Natural killer cell (primary cell): Measurements from ENCODE around the gene CNDP2. TPM values are rescaled to one million over a fixed set of nuclear protein-coding genes. Genes with fewer than 3 reads are reported as not detected.
"Not testable (repeated sequence)": the region's sequence is repeated elsewhere in the genome, so short reads cannot be mapped to it uniquely, and the experiment has no call there.

Experiments used
- ATAC-seq, 3 donors: fragments of 150-1000 bp in 2 of 3; fragments of 200-7000 bp in 1 of 3; cut with Tn5 transposase; 1 replicate in 1 of 3; 2 replicates in 2 of 3; pipeline ENCODE4 v1.10.0; 2021; ENCODE audit warnings: mild to moderate bottlenecking in 2 of 3, moderate library complexity in 2 of 3
- DNase-seq, 2 donors: peaks; one replicate each; pipeline versions ENCODE4 v3.0.0 to v3.0.0-alpha.2; 2013 to 2021; ENCODE audit warnings: mixed read lengths in 1 of 2
- H3K27ac ChIP-seq: one replicate; pipeline ENCODE4 v1.5.1; 2013; ENCODE audit warnings: mild to moderate bottlenecking, low read length
- H3K27me3 ChIP-seq: one replicate; pipeline ENCODE4 v1.6.1; 2013; ENCODE audit warnings: low read length; ENCODE audit not compliant: control insufficient read depth, insufficient read depth
- H3K36me3 ChIP-seq: one replicate; pipeline ENCODE4 v1.6.1; 2013; ENCODE audit warnings: low read length; ENCODE audit not compliant: control insufficient read depth, insufficient read depth
- H3K4me1 ChIP-seq: one replicate; pipeline ENCODE4 v1.6.1; 2013; ENCODE audit warnings: low read length; ENCODE audit not compliant: control insufficient read depth, insufficient read depth
- H3K4me3 ChIP-seq: one replicate; pipeline ENCODE4 v1.5.1; 2013; ENCODE audit warnings: low read length
- H3K9me3 ChIP-seq: one replicate; pipeline ENCODE4 v1.6.1; 2013; ENCODE audit warnings: low read length; ENCODE audit not compliant: control insufficient read depth, insufficient read depth
- H3K27ac Mint-ChIP-seq, 2 donors: one replicate each; pipeline ENCODE4 v1.8.0; 2022; ENCODE audit warnings: mild to moderate bottlenecking in 2 of 2, mixed read lengths in 2 of 2, moderate library complexity in 1 of 2
- H3K27me3 Mint-ChIP-seq, 2 donors: one replicate each; pipeline ENCODE4 v1.8.0; 2022; ENCODE audit warnings: low read depth in 2 of 2, mixed read lengths in 2 of 2
- H3K36me3 Mint-ChIP-seq: one replicate; pipeline ENCODE4 v1.8.0; 2022; ENCODE audit warnings: mixed read lengths
- H3K4me1 Mint-ChIP-seq, 2 donors: one replicate each; pipeline ENCODE4 v1.8.0; 2022; ENCODE audit warnings: mixed read lengths in 2 of 2
- H3K4me3 Mint-ChIP-seq: one replicate; pipeline ENCODE4 v1.8.0; 2022; ENCODE audit warnings: mild to moderate bottlenecking, moderate library complexity, mixed read lengths
- H3K9me3 Mint-ChIP-seq, 2 donors: one replicate each; pipeline ENCODE4 v1.8.0; 2022; ENCODE audit warnings: mixed read lengths in 2 of 2
- CTCF ChIP-seq: fragments of 200-600 bp; IDR thresholded peaks from one replicate; pipeline ENCODE4 v1.8.0; 2022; ENCODE audit warnings: antibody characterized with exemption
- WGBS: methylation state at CpG from one replicate; pipeline ENCODE4 v1.1.7; 2013; ENCODE audit warnings: missing lambda C conversion rate; ENCODE audit not compliant: insufficient coverage; 5-methylcytosine and 5-hydroxymethylcytosine counted together
- intact Hi-C: fragments of 100-400 bp; cut with micrococcal nuclease; formaldehyde crosslinking; loops from one replicate; pipeline ENCODE4 v1.14.2; 2022
- total RNA-seq, 4 donors: library from RNA; stranded (reverse); fragments of 120-200 nt in 1 of 4; gene quantifications; one replicate each; pipeline versions ENCODE4 v1.2.3 to v1.2.4, GENCODE V29; 2013 to 2022

Gene CNDP2
- total RNA-seq, 3 donors from 2014 or later (not counting 1 experiment from before 2014, with no cell fraction given), result 147 to 167 (median 153) TPM

DNA sequence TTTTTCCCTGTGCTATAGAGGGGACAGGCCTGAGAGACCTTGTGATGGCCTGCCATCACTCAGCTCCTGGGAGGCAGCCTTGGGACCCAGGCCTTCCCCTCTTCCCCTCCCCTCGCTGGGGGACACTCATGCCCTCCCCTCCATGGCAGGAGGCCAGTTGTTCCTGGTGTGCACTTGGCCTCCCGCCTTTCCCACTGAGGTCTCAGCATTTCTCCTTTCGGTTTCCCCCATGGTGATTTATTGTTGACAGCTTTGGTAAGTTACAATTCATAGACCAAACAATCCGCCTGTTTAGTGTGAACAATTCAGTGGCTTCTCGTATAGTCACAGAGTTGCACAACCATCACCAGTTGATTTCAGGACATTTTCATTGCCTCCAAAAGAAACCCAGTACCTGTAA lies 27.9 kb downstream of the CNDP2 start:
- H3K4me1 ChIP-seq, result no peaks in the 10 kb centered on the region
- no peak overlapping the region for H3K4me3 ChIP-seq
- H3K27me3 Mint-ChIP-seq, result no peaks in the 10 kb centered on the region
- TF ChIP-seq CTCF, result no peak
- no peaks in the 10 kb centered on the region for H3K9me3 ChIP-seq
- H3K4me1 Mint-ChIP-seq, result peaks cover 0 to 6% of the 10 kb centered on the region in 2 donors
- peaks cover 29% of the 10 kb centered on the region for H3K36me3 ChIP-seq
- no peak overlapping the region for H3K27ac ChIP-seq
- H3K27ac Mint-ChIP-seq, result no peak overlapping the region
- DNase-seq, result no peak
- intact Hi-C loops, result no loop called here
- 20% methylated on average over 5 of the region's 5 CpGs for WGBS
- H3K9me3 Mint-ChIP-seq, result no peaks in the 10 kb centered on the region
- H3K4me3 Mint-ChIP-seq, result no peak overlapping the region
- H3K36me3 Mint-ChIP-seq, result peaks cover 11% of the 10 kb centered on the region
- ATAC-seq, result no peak
- H3K27me3 ChIP-seq, result no peaks in the 10 kb centered on the region

GRCh38 chr18:74524915-74525314 lies 28.8 kb downstream of the CNDP2 start:
- H3K36me3 Mint-ChIP-seq, result peaks cover 11% of the 10 kb centered on the region

GRCh38 chr18:74525741-74526140 lies 29.6 kb downstream of the CNDP2 start:
- H3K4me1 ChIP-seq, result no peaks in the 10 kb centered on the region
- H3K27me3 ChIP-seq, result no peaks in the 10 kb centered on the region
- DNase-seq (no peak), ATAC-seq (no peak)
- H3K36me3 Mint-ChIP-seq, result peaks cover 4% of the 10 kb centered on the region
- no peak for TF ChIP-seq CTCF
- H3K36me3 ChIP-seq, result peaks cover 12% of the 10 kb centered on the region
- no peaks in the 10 kb centered on the region for H3K9me3 Mint-ChIP-seq
- H3K4me1 Mint-ChIP-seq, result peaks cover 0 to 6% of the 10 kb centered on the region in 2 donors
- no peak overlapping the region for H3K27ac ChIP-seq
- H3K9me3 ChIP-seq, result no peaks in the 10 kb centered on the region
- intact Hi-C loops, result no loop called here
- H3K27ac Mint-ChIP-seq, result no peak overlapping the region
- peaks cover 3 to 6% of the 10 kb centered on the region in 2 donors for H3K27me3 Mint-ChIP-seq
- 95% methylated on average over 9 of the region's 9 CpGs for whole genome bisulfite sequencing
- H3K4me3 ChIP-seq, result no peak overlapping the region
- no peak overlapping the region for H3K4me3 Mint-ChIP-seq

More at GRCh38 chr18:74524915-74525314, 28.8 kb downstream of the CNDP2 start:
- H3K4me3 Mint-ChIP-seq, H3K4me3 ChIP-seq, H3K27me3 Mint-ChIP-seq, H3K9me3 Mint-ChIP-seq, ATAC-seq, H3K27me3 ChIP-seq, H3K4me1 Mint-ChIP-seq, DNase-seq, H3K4me1 ChIP-seq, H3K27ac Mint-ChIP-seq, H3K27ac ChIP-seq, H3K9me3 ChIP-seq, intact Hi-C loops: not testable (repeated sequence)
- H3K36me3 ChIP-seq, result peaks cover 20% of the 10 kb centered on the region
- 95% methylated on average over 7 of the region's 7 CpGs for WGBS

DNA sequence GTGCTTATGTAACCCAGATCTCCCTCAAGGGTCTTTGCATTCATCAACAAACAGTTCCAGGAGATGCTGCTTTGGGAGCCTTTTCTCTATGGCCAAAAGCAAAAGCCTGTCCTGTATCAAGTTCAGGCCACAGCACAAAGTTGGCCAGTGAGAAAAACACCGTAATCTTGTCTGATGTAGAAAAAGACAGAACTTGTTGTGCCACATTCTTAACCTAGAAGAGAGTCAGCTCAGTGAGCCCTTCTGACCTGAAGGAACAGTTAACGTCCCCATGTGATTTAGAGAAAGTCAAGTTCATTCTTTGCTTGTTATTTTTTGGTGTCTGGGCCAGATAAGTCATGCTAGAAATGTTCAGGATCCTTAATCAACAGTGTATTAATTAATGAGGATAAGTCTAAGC lies 30.3 kb downstream of the CNDP2 start:
- H3K36me3 ChIP-seq, result peaks cover 5% of the 10 kb centered on the region
- Mint-ChIP-seq H3K4me1 (peaks cover 0 to 6% of the 10 kb centered on the region in 2 donors), H3K9me3 (no peaks in the 10 kb centered on the region), H3K27me3 (peaks cover 3 to 6% of the 10 kb centered on the region in 2 donors), H3K4me3 (no peak overlapping the region), H3K27ac (no peak overlapping the region), H3K36me3 (no peaks in the 10 kb centered on the region)
- 91% methylated on average over 2 of the region's 2 CpGs for WGBS
- H3K9me3 ChIP-seq, result no peaks in the 10 kb centered on the region
- H3K4me3 ChIP-seq, result no peak overlapping the region
- TF ChIP-seq CTCF, result no peak
- H3K27ac ChIP-seq, result no peak overlapping the region
- no peaks in the 10 kb centered on the region for H3K4me1 ChIP-seq
- intact Hi-C loops, result no loop called here
- DNase-seq (no peak), ATAC-seq (no peak)
- H3K27me3 ChIP-seq, result no peaks in the 10 kb centered on the region
